GM23248 (cell line): ENCODE measurements around the gene JARID2. TPM values are rescaled to one million over a fixed set of nuclear protein-coding genes. Genes with fewer than 3 reads are reported as not detected.
A peak's percentile ranks its signal among the peaks of the same experiment; 100 is the strongest.

ENCODE experiments used
- DNase-seq: peaks from one replicate; pipeline ENCODE4 v3.0.0-alpha.2; 2015
- H2AFZ ChIP-seq: fragments of 200-600 bp; sonication (generic); 2 replicates; pipeline ENCODE4 v1.6.1; 2016; ENCODE audit warnings: antibody characterized with exemption
- H3F3A ChIP-seq: fragments of 200-600 bp; sonication (generic); 2 replicates; pipeline ENCODE4 v1.6.1; 2016; ENCODE audit warnings: mild to moderate bottlenecking, antibody characterized with exemption, mixed run types; ENCODE audit not compliant: insufficient read depth
- H3K27ac ChIP-seq: fragments of 200-600 bp; sonication (generic); 2 replicates; pipeline ENCODE4 v1.5.1; 2016; ENCODE audit warnings: mild to moderate bottlenecking
- H3K27me3 ChIP-seq: fragments of 200-600 bp; sonication (generic); replicated peaks from 2 replicates; pipeline ENCODE4 v1.6.1; 2016; ENCODE audit warnings: mild to moderate bottlenecking; ENCODE audit not compliant: insufficient read depth
- H3K36me3 ChIP-seq: fragments of 200-600 bp; sonication (generic); 2 replicates; pipeline ENCODE4 v1.6.1; 2016; ENCODE audit warnings: low read depth, mild to moderate bottlenecking
- H3K4me1 ChIP-seq: fragments of 200-600 bp; sonication (generic); 2 replicates; pipeline ENCODE4 v1.6.1; 2016; ENCODE audit warnings: mild to moderate bottlenecking; ENCODE audit not compliant: insufficient read depth
- H3K4me2 ChIP-seq: fragments of 200-600 bp; sonication (generic); one replicate; pipeline ENCODE4 v1.6.1; 2016; ENCODE audit warnings: mild to moderate bottlenecking; ENCODE audit not compliant: unreplicated experiment
- H3K4me3 ChIP-seq: fragments of 200-600 bp; sonication (generic); 2 replicates; pipeline ENCODE4 v1.5.1; 2016; ENCODE audit warnings: mild to moderate bottlenecking
- H3K79me2 ChIP-seq: fragments of 200-600 bp; sonication (generic); 2 replicates; pipeline ENCODE4 v1.6.1; 2016; ENCODE audit warnings: mild to moderate bottlenecking; ENCODE audit not compliant: insufficient read depth
- H3K9ac ChIP-seq: fragments of 200-600 bp; sonication (generic); 2 replicates; pipeline ENCODE4 v1.6.1; 2016; ENCODE audit warnings: mild to moderate bottlenecking
- H3K9me2 ChIP-seq: fragments of 200-600 bp; sonication (generic); 2 replicates; pipeline ENCODE4 v1.6.1; 2016; ENCODE audit warnings: mixed run types, mild to moderate bottlenecking, moderate library complexity; ENCODE audit not compliant: insufficient read depth
- H3K9me3 ChIP-seq: fragments of 200-600 bp; sonication (generic); one replicate; pipeline ENCODE4 v1.6.1; 2017; ENCODE audit warnings: low read depth
- H4K20me1 ChIP-seq: fragments of 200-600 bp; sonication (generic); 2 replicates; pipeline ENCODE4 v1.6.0; 2016; ENCODE audit not compliant: insufficient read depth
- EZH2 ChIP-seq: fragments of 200-600 bp; sonication (generic); IDR thresholded peaks from 2 replicates; pipeline ENCODE4 v1.6.1; 2018; ENCODE audit warnings: antibody characterized with exemption, mild to moderate bottlenecking; ENCODE audit not compliant: insufficient read depth, poor library complexity, severe bottlenecking
- EZH2phosphoT487 ChIP-seq: fragments of 200-600 bp; sonication (generic); IDR thresholded peaks from 2 replicates; pipeline ENCODE4 v1.6.1; 2018; ENCODE audit warnings: antibody characterized with exemption, moderate library complexity, mild to moderate bottlenecking, low read depth; ENCODE audit not compliant: insufficient read depth
- WGBS, 2 experiments: methylation state at CpG; one replicate each; pipeline ENCODE4 v1.1.6; 2015 to 2017; ENCODE audit warnings: low lambda C conversion rate in 2 of 2, low coverage in 1 of 2; ENCODE audit errors: missing lambda C conversion rate in 2 of 2; 5-methylcytosine and 5-hydroxymethylcytosine counted together
- in situ Hi-C: fragments of 300-500 bp; cut with MboI; formaldehyde crosslinking; loops from 2 replicates; pipeline ENCODE4 v1.15.0; 2020
- polyA plus RNA-seq: library from polyadenylated mRNA; unstranded; fragments of >200 nt; fragmentation: Nextera tagmentation; extraction: Ambion mirVana; gene quantifications from 2 replicates; pipeline ENCODE4 v1.2.1, GENCODE V29; 2016
- total RNA-seq: library from RNA; depleted of rRNA; stranded (reverse); fragments of >200 nt; shearing (Covaris generic); gene quantifications from 2 replicates; pipeline ENCODE4 v1.2.3, GENCODE V29; 2014

Gene JARID2
- total and polyA plus RNA-seq, 2 experiments from 2014 or later = 3.9 to 9.3 TPM

DNA sequence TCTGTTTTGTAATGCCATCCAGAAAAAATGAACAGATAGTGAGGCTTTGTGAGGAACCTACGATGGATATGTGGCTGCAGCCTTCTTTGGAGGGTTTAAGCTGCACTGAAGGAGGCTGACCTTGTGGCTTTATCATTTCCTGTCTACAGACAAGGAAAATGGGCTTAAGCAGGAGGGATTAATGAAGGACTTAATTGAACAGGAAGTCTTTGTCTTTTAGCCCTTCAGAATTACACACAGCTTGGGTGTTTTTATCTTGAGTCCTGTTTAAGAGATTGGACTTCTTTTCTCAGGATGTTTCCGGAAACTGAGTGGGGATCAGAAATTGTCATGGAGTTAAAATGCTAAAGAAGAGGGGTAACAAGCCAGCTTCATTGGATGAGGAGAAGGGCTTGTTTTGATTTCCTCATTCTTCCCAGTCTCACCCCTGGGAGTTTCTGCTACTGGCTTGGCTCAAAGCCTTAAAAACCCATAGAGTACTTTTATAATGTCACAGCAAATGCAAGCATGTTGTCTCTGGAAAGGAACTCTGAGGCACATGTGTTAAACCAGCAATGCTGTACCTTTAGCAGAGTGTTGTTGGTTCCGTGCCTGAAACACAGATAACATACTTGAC is 193.6 kb downstream of the JARID2 start:
- Histone ChIP-seq H3K79me2 (peaks cover 97% of the 10 kb centered on the region), H3K9me3 (no peaks in the 10 kb centered on the region), H3F3A (peaks cover 25% of the 10 kb centered on the region), H3K9me2 (no peaks in the 10 kb centered on the region), H3K4me3 (no peak overlapping the region), H3K27me3 (no peaks in the 10 kb centered on the region), H3K4me2 (no peak overlapping the region), H3K27ac (no peak overlapping the region), H2AFZ (no peak overlapping the region), H3K4me1 (peaks cover 39% of the 10 kb centered on the region), H3K36me3 (no peaks in the 10 kb centered on the region), H4K20me1 (0 out of 2 replicates have a peak, but pooled peaks cover 4% of the 10 kb centered on the region), H3K9ac (no peak overlapping the region)
- DNase-seq = no peak
- in situ Hi-C loops = no loop called here
- 94 to 98% methylated on average over 3 of the region's 3 CpGs for WGBS, 2 experiments
- no peak for TF ChIP-seq EZH2
- TF ChIP-seq EZH2phosphoT487 = no peak

DNA sequence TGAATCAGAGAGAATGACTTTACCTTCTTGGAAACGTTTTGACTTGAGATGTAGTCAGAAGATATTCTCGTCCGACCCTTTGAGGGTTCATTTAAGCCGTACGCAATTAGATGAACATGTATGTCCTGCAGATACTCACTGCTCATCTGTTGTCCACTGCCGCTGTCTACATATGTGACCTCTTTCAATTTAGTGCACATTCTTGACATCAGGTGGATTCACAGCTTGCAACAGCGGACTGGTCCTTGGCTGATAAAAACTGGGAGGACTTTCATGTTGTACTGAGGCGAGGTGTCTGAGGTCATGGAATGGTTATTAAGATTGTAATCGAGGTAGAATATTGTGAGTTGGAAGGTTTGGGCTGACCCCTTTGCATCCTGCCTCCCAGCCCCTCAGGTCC is 194.2 kb downstream of the JARID2 start:
- peaks cover 20% of the 10 kb centered on the region for H3F3A ChIP-seq
- peaks cover 39% of the 10 kb centered on the region for H3K4me1 ChIP-seq
- in situ Hi-C loops = no loop called here
- H2AFZ ChIP-seq = no peak overlapping the region
- WGBS, 2 experiments = 86 to 88% methylated on average over 9 of the region's 9 CpGs
- DNase-seq = no peak
- H3K27me3 ChIP-seq = no peaks in the 10 kb centered on the region
- H3K27ac ChIP-seq = no peak overlapping the region
- no peak overlapping the region for H3K9ac ChIP-seq
- H4K20me1 ChIP-seq = 0 out of 2 replicates have a peak, but pooled peaks cover 4% of the 10 kb centered on the region
- H3K4me2 ChIP-seq = no peak overlapping the region
- H3K9me3 ChIP-seq = no peaks in the 10 kb centered on the region
- H3K4me3 ChIP-seq = no peak overlapping the region
- H3K9me2 ChIP-seq = no peaks in the 10 kb centered on the region
- peaks cover 96% of the 10 kb centered on the region for H3K79me2 ChIP-seq
- TF ChIP-seq EZH2phosphoT487 (no peak), EZH2 (no peak)
- no peaks in the 10 kb centered on the region for H3K36me3 ChIP-seq

DNA sequence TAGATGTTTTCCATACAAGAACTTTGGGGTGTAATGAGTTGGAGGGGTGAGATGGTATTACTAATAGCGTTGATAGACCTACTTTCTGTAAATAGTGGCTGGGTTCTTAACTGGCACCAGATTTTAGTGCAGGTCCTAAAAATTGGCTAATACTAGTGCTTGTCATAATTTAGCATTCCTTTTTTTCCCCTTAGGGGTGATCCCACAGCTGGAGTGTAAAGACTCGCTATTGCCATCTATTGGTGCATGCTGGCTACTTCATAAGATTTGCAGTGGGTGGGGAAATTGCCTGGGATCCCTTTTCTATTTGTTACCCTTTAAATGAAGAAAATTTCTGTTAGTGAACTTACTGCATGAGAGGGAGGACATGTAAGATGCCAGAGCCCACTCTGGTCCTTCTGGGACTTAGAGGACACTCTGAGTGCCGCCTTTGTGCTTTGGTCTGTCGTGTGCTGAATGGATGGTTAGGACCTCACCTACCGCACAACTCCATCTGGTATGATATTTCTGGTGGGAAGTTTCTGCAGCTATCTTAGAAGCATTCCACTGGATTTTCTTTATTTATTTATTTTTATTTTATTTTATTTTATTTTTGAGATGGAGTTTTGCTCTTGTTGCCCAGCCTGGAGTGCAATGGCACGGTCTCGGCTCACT is 195.5 kb downstream of the JARID2 start:
- H3K27ac ChIP-seq = no peak overlapping the region

DNA sequence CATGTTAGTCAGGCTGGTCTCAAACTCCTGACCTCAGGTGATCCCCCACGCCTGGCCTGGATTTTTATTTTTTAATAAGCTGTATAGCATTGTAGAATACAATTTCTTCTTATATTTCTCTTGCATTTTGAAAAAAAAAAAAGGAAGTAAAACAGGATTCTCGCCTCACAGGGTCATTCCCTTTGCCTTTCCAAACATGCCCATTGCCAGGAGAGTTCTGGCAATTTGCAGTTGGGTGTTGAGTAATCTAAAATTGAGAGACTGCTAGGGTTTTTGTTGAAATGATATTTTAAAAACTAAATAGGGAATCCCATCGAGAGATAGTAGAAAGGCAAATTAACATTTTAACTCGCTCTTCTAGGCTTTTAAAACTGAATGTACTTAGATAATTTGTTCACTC is 196.1 kb downstream of the JARID2 start:
- peaks cover 19% of the 10 kb centered on the region; the same call in 1 of the 2 replicates for H3F3A ChIP-seq
- no peak for DNase-seq
- no peak overlapping the region for H3K4me3 ChIP-seq
- 0 out of 2 replicates have a peak overlapping the region, but pooled peaks have one; percentile 34 for H3K27ac ChIP-seq
- no peak overlapping the region for H3K9ac ChIP-seq
- no peak for TF ChIP-seq EZH2phosphoT487
- no peak for TF ChIP-seq EZH2
- WGBS, 2 experiments = 67 to 68% methylated on average over 4 of the region's 4 CpGs
- no peak overlapping the region for H3K4me2 ChIP-seq
- no peak overlapping the region for H2AFZ ChIP-seq
- no peaks in the 10 kb centered on the region for H3K9me2 ChIP-seq
- H4K20me1 ChIP-seq = 0 out of 2 replicates have a peak, but pooled peaks cover 4% of the 10 kb centered on the region
- no peaks in the 10 kb centered on the region for H3K9me3 ChIP-seq
- peaks cover 39% of the 10 kb centered on the region for H3K4me1 ChIP-seq
- H3K27me3 ChIP-seq = no peaks in the 10 kb centered on the region
- no peaks in the 10 kb centered on the region for H3K36me3 ChIP-seq
- peaks cover 96% of the 10 kb centered on the region for H3K79me2 ChIP-seq
- in situ Hi-C loops = no loop called here

More for the DNA sequence above, 195.5 kb downstream of the JARID2 start:
- 72 to 74% methylated on average over 7 of the region's 7 CpGs for WGBS, 2 experiments
- H3K4me3 ChIP-seq = no peak overlapping the region
- H4K20me1 ChIP-seq = 0 out of 2 replicates have a peak, but pooled peaks cover 4% of the 10 kb centered on the region
- no peak for TF ChIP-seq EZH2phosphoT487
- no peak for TF ChIP-seq EZH2
- in situ Hi-C loops = no loop called here
- no peaks in the 10 kb centered on the region for H3K9me3 ChIP-seq
- no peaks in the 10 kb centered on the region for H3K27me3 ChIP-seq
- no peak overlapping the region for H3K4me2 ChIP-seq
- peak; percentile 87 for DNase-seq
- H3F3A ChIP-seq = peaks cover 19% of the 10 kb centered on the region; the same call in 1 of the 2 replicates
- H2AFZ ChIP-seq = no peak overlapping the region
- H3K9ac ChIP-seq = peak overlapping the region; percentile 25; the same call in 1 of the 2 replicates
- peaks cover 96% of the 10 kb centered on the region for H3K79me2 ChIP-seq
- no peaks in the 10 kb centered on the region for H3K36me3 ChIP-seq
- H3K4me1 ChIP-seq = peaks cover 39% of the 10 kb centered on the region
- no peaks in the 10 kb centered on the region for H3K9me2 ChIP-seq
